H9 (cell line): ENCODE data around the gene FANK1. TPM values are rescaled to one million over a fixed set of nuclear protein-coding genes. Genes with fewer than 3 reads are reported as not detected.

ENCODE experiments used
- DNase-seq: peaks from one replicate; pipeline ENCODE4 v3.0.0-alpha.2; 2017
- H2AFZ ChIP-seq: one replicate; pipeline ENCODE4 v1.6.1; 2013; ENCODE audit warnings: mild to moderate bottlenecking, low read length, control low read depth, moderate library complexity
- H2AK5ac ChIP-seq: 2 replicates; pipeline ENCODE4 v1.6.1; 2013; ENCODE audit warnings: low read length, control low read depth, mixed read lengths; ENCODE audit not compliant: insufficient read length
- H2BK120ac ChIP-seq: one replicate; pipeline ENCODE4 v1.6.1; 2013; ENCODE audit warnings: low read depth, mild to moderate bottlenecking, low read length, control low read depth, inconsistent platforms; ENCODE audit not compliant: poor library complexity, severe bottlenecking
- H2BK12ac ChIP-seq: 2 replicates; pipeline ENCODE4 v1.6.1; 2013; ENCODE audit warnings: low read length, control low read depth, mixed read lengths, low read depth; ENCODE audit not compliant: insufficient read length
- H2BK15ac ChIP-seq: 2 replicates; pipeline ENCODE4 v1.6.1; 2013; ENCODE audit warnings: low read depth, low read length, control low read depth
- H2BK20ac ChIP-seq: one replicate; pipeline ENCODE4 v1.6.1; 2013; ENCODE audit warnings: low read depth, mild to moderate bottlenecking, low read length, control low read depth, inconsistent platforms; ENCODE audit not compliant: poor library complexity, severe bottlenecking
- H2BK5ac ChIP-seq: 2 replicates; pipeline ENCODE4 v1.6.1; 2013; ENCODE audit warnings: low read length, control low read depth, mixed read lengths; ENCODE audit not compliant: insufficient read length
- H3K14ac ChIP-seq: 2 replicates; pipeline ENCODE4 v1.6.1; 2013; ENCODE audit warnings: low read length, control low read depth; ENCODE audit not compliant: insufficient read depth
- H3K18ac ChIP-seq: 2 replicates; pipeline ENCODE4 v1.6.1; 2013; ENCODE audit warnings: low read depth, mild to moderate bottlenecking, mixed read lengths, low read length, control low read depth; ENCODE audit not compliant: insufficient read length
- H3K23ac ChIP-seq: 2 replicates; pipeline ENCODE4 v1.6.1; 2013; ENCODE audit warnings: low read length, control low read depth, mixed read lengths, low read depth; ENCODE audit not compliant: insufficient read length
- H3K23me2 ChIP-seq: 2 replicates; pipeline ENCODE4 v1.6.1; 2013; ENCODE audit warnings: low read depth, mild to moderate bottlenecking, mixed read lengths, low read length, control low read depth; ENCODE audit not compliant: insufficient read length, poor library complexity, severe bottlenecking
- H3K27ac ChIP-seq: 2 replicates; pipeline ENCODE4 v1.5.1; 2013; ENCODE audit warnings: low read length, control low read depth, mixed read lengths, low read depth; ENCODE audit not compliant: insufficient read length
- H3K27me3 ChIP-seq: 2 replicates; pipeline ENCODE4 v1.6.1; 2013; ENCODE audit warnings: low read length, control low read depth, inconsistent platforms; ENCODE audit not compliant: insufficient read depth
- H3K4ac ChIP-seq: 2 replicates; pipeline ENCODE4 v1.6.1; 2013; ENCODE audit warnings: low read depth, mild to moderate bottlenecking, control low read depth, inconsistent platforms, low read length, moderate library complexity
- H3K4me1 ChIP-seq: 2 replicates; pipeline ENCODE4 v1.6.1; 2013; ENCODE audit warnings: low read length, control low read depth, inconsistent platforms; ENCODE audit not compliant: insufficient read depth
- H3K4me2 ChIP-seq: 2 replicates; pipeline ENCODE4 v1.6.1; 2013; ENCODE audit warnings: low read length, control low read depth, mixed read lengths; ENCODE audit not compliant: insufficient read length, insufficient read depth
- H3K56ac ChIP-seq: 2 replicates; pipeline ENCODE4 v1.6.1; 2013; ENCODE audit warnings: low read depth, mild to moderate bottlenecking, mixed read lengths, low read length, control low read depth; ENCODE audit not compliant: insufficient read length
- H3K79me1 ChIP-seq: 2 replicates; pipeline ENCODE4 v1.6.1; 2013; ENCODE audit warnings: low read depth, mild to moderate bottlenecking, moderate library complexity, low read length, control low read depth, inconsistent platforms; ENCODE audit not compliant: insufficient read depth, poor library complexity, severe bottlenecking
- H3K79me2 ChIP-seq: 2 replicates; pipeline ENCODE4 v1.6.1; 2013; ENCODE audit warnings: low read length, control low read depth, inconsistent platforms; ENCODE audit not compliant: insufficient read depth
- H3K9ac ChIP-seq: 2 replicates; pipeline ENCODE4 v1.6.1; 2013; ENCODE audit warnings: low read length, control low read depth, mixed read lengths; ENCODE audit not compliant: insufficient read length; ENCODE audit errors: extremely low read depth
- H3K9me3 ChIP-seq: one replicate; pipeline ENCODE4 v1.6.1; 2013; ENCODE audit warnings: low read depth, low read length, inconsistent platforms; ENCODE audit not compliant: control insufficient read depth
- H3T11ph ChIP-seq: one replicate; pipeline ENCODE4 v1.6.1; 2013; ENCODE audit warnings: mild to moderate bottlenecking, low read length, control low read depth, inconsistent platforms
- H4K20me1 ChIP-seq: one replicate; pipeline ENCODE4 v1.6.1; 2013; ENCODE audit not compliant: control insufficient read depth, insufficient read length, insufficient read depth
- H4K5ac ChIP-seq: 2 replicates; pipeline ENCODE4 v1.6.1; 2013; ENCODE audit warnings: low read depth, mild to moderate bottlenecking, mixed read lengths, low read length, control low read depth; ENCODE audit not compliant: insufficient read length
- H4K8ac ChIP-seq: replicated peaks from 2 replicates; pipeline ENCODE4 v1.6.1; 2013; ENCODE audit warnings: low read length, control low read depth, mixed read lengths, low read depth; ENCODE audit not compliant: insufficient read length
- H4K91ac ChIP-seq: 2 replicates; pipeline ENCODE4 v1.6.1; 2013; ENCODE audit warnings: low read depth, mild to moderate bottlenecking, moderate library complexity, mixed read lengths, low read length, control low read depth; ENCODE audit not compliant: insufficient read length
- H3K27ac Mint-ChIP-seq, 3 experiments: 2 replicates in 2 of 3; 3 replicates in 1 of 3; pipeline ENCODE4 v1.8.0; 2020 to 2021; ENCODE audit warnings: mixed read lengths in 3 of 3, mild to moderate bottlenecking in 1 of 3, moderate library complexity in 1 of 3
- H3K27me3 Mint-ChIP-seq: 2 replicates; pipeline ENCODE4 v1.8.0; 2021; ENCODE audit warnings: low read depth, mild to moderate bottlenecking, moderate library complexity, mixed read lengths
- H3K36me3 Mint-ChIP-seq, 3 experiments: 2 replicates in 2 of 3; 3 replicates in 1 of 3; pipeline ENCODE4 v1.8.0; 2020 to 2021; ENCODE audit warnings: low read depth in 3 of 3, mixed read lengths in 3 of 3; ENCODE audit not compliant: insufficient read depth in 1 of 3
- H3K4me1 Mint-ChIP-seq, 2 experiments: 2 replicates each; pipeline ENCODE4 v1.8.0; 2020; ENCODE audit warnings: mixed read lengths in 2 of 2
- H3K4me3 Mint-ChIP-seq, 2 experiments: 2 replicates in 1 of 2; 3 replicates in 1 of 2; pipeline ENCODE4 v1.8.0; 2020 to 2021; ENCODE audit warnings: mild to moderate bottlenecking in 2 of 2, mixed read lengths in 2 of 2, moderate library complexity in 1 of 2
- H3K9me3 Mint-ChIP-seq, 2 experiments: 2 replicates in 1 of 2; 3 replicates in 1 of 2; pipeline ENCODE4 v1.8.0; 2020; ENCODE audit warnings: mild to moderate bottlenecking in 2 of 2, mixed read lengths in 2 of 2, moderate library complexity in 1 of 2
- WGBS: extraction: QIAGEN DNeasy Blood & Tissue Kit; methylation state at CpG from one replicate; pipeline ENCODE4 v1.1.7; 2013; ENCODE audit warnings: missing lambda C conversion rate, low lambda C conversion rate, mixed read lengths; ENCODE audit not compliant: insufficient read length; ENCODE audit errors: extremely low coverage; 5-methylcytosine and 5-hydroxymethylcytosine counted together
- total RNA-seq: library from RNA; stranded (reverse); gene quantifications from 2 replicates; pipeline ENCODE4 v1.2.1, GENCODE V29; 2021
- TF ChIP-seq, protein P1 (sequence below): fragments of 200-600 bp; sonication (generic); conservative IDR thresholded peaks from 3 replicates; pipeline ENCODE4 v1.8.0; 2021; ENCODE audit warnings: antibody characterized with exemption, mild to moderate bottlenecking

The FANK1 gene
- total RNA-seq, 1 experiment from 2014 or later, result 0.68 TPM

DNA sequence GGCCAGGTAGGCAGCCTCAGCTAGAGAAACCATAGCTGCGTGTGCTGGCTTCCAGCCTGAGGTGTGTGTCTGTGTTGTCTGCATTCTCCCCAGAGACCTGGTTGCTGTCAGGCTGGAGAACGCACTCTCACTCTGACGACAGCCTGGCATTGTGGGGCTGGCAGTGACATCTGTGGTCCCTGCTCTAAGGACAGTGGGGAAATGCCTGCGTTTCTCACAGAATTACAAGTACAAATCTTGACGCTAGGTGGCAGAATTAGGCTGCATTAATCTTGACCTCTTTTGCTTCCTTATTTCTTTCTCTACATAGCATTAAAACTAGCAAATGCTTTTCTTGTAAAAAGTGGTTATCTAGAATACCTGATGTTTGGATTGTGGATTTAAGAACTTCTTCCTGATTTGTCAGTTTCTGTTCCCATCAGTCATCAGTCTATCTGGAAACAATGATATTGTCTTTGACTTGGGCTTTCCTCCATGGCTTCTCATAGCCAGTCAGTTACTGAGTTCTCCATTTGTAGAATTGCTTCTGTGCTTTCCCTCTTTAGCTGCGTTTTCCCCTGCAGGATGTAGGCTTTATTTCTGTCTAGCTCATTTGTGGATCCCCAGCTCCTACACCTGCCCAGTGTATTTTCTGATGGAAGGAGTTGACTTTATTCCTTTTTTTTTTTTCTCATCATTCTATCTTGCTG lies 86.0 kb downstream of the FANK1 start:
- Histone ChIP-seq H4K91ac (no peak overlapping the region), H3K27ac (no peak overlapping the region), H4K5ac (no peak overlapping the region), H3K4me1 (no peaks in the 10 kb centered on the region; the same call in 1 of the 2 replicates), H3K79me2 (no peaks in the 10 kb centered on the region), H3K14ac (no peak overlapping the region), H4K20me1 (no peaks in the 10 kb centered on the region), H3K9me3 (no peaks in the 10 kb centered on the region), H2AFZ (no peak overlapping the region), H3K79me1 (no peaks in the 10 kb centered on the region), H3T11ph (no peak overlapping the region), H3K18ac (no peak overlapping the region), H2BK12ac (no peak overlapping the region), H3K23ac (no peak overlapping the region), H3K4ac (no peak overlapping the region), H2BK20ac (no peak overlapping the region), H2BK15ac (no peak overlapping the region), H2BK120ac (no peak overlapping the region), H3K27me3 (no peaks in the 10 kb centered on the region), H4K8ac (no peak overlapping the region), H3K4me2 (no peak overlapping the region), H3K23me2 (no peaks in the 10 kb centered on the region), H3K56ac (no peak overlapping the region), H2AK5ac (no peak overlapping the region), H2BK5ac (no peak overlapping the region), H3K9ac (no peak overlapping the region)
- peak; percentile 51 for DNase-seq
- Mint-ChIP-seq H3K9me3 (no peaks in the 10 kb centered on the region), H3K27ac (peak overlapping the region in 2 of 3 experiments; percentile 5 to 93; a peak in 4 of 7 replicates), H3K27me3 (peaks cover 2% of the 10 kb centered on the region; the same call in 1 of the 2 replicates), H3K4me1 (peaks cover 38 to 41% of the 10 kb centered on the region in 2 experiments), H3K4me3 (no peak overlapping the region), H3K36me3 (no peaks in the 10 kb centered on the region)
- TF ChIP-seq, protein P1, sequence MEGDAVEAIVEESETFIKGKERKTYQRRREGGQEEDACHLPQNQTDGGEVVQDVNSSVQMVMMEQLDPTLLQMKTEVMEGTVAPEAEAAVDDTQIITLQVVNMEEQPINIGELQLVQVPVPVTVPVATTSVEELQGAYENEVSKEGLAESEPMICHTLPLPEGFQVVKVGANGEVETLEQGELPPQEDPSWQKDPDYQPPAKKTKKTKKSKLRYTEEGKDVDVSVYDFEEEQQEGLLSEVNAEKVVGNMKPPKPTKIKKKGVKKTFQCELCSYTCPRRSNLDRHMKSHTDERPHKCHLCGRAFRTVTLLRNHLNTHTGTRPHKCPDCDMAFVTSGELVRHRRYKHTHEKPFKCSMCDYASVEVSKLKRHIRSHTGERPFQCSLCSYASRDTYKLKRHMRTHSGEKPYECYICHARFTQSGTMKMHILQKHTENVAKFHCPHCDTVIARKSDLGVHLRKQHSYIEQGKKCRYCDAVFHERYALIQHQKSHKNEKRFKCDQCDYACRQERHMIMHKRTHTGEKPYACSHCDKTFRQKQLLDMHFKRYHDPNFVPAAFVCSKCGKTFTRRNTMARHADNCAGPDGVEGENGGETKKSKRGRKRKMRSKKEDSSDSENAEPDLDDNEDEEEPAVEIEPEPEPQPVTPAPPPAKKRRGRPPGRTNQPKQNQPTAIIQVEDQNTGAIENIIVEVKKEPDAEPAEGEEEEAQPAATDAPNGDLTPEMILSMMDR, result peak; percentile 86
- WGBS, result no CpG with 5 or more reads among the region's 6 CpGs
